22Rv1 (cell line): ENCODE measurements around the gene FEN1.

Experiments
- H3K27ac ChIP-seq: fragments of 450-650 bp; 2 replicates; pipeline ENCODE4 v1.5.1; 2017
- CTCF ChIP-seq: fragments of 450-650 bp; IDR thresholded peaks from 2 replicates; pipeline ENCODE4 v1.5.1; 2017; ENCODE audit warnings: mild to moderate bottlenecking
- ZFX ChIP-seq: fragments of 450-650 bp; IDR thresholded peaks from 2 replicates; pipeline ENCODE4 v1.6.1; 2017; ENCODE audit warnings: antibody characterized with exemption, borderline replicate concordance

The FEN1 gene

GRCh38 chr11:61841636-61842527, 49.2 kb downstream of the FEN1 start:
- no peak for TF ChIP-seq ZFX
- no peak for TF ChIP-seq CTCF

DNA sequence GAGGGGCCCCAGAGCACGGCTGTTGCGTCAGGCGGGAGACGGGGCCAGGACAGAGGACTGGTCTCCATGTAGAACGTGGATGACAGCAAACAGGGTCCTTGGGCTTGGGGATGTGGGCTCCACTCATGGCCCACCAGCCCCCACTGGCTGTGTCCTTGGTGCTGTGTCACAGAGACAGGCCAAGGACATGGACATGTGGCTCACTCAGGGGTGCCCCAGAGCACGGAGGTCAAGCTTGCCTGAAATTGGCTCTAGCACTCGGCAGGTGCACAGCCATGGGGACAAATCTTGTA, 49.8 kb downstream of the FEN1 start:
- H3K27ac ChIP-seq: no peak overlapping the region

More at GRCh38 chr11:61841636-61842527, 49.2 kb downstream of the FEN1 start:
- H3K27ac ChIP-seq: no peak overlapping the region

GRCh38 chr11:61844909-61845565, 52.3 kb downstream of the FEN1 start:
- TF ChIP-seq CTCF (no peak), ZFX (no peak)

More for the DNA sequence above, 49.8 kb downstream of the FEN1 start:
- TF ChIP-seq CTCF: no peak

DNA sequence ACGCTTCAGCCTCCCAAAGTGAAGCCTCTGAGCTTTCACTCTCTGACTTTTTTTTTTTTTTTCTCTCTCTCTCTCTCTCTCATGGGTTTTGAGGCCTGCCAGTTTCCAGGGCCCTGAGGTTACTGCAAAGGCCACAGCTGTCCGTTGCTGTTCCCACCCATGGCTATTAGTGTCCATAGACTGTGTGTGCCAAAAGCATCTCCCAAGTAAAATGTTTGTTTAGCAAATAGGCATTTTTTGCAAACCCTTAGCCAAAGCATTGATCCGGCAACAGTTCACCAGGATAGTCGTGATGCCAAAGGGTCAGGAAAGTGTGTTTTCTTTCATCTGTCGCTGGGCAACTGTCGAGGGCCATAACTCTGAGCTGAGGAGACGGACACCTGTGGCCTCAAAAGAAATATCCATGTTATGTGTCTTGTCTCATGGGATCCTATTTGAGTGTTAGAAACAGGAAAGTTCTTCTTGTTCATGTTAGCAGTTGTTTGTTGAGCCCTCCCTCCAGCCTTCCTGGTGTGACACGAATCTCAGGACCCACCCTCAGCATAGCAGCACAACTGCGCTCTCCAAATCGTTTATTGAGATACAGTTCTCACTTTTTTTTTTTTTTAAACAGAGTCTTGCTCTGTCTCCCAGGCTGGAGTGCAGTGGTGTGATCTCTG, 53.8 kb downstream of the FEN1 start:
- no peak for TF ChIP-seq CTCF
- no peak for TF ChIP-seq ZFX
- no peak overlapping the region for H3K27ac ChIP-seq

More at GRCh38 chr11:61844909-61845565, 52.3 kb downstream of the FEN1 start:
- H3K27ac ChIP-seq: no peak overlapping the region
